ENCODE data around the gene PPP1R16B.
"Not testable (repeated sequence)": the region's sequence is repeated elsewhere in the genome, so short reads cannot be mapped to it uniquely, and the experiment has no call there.

Gene PPP1R16B

GRCh38 chr20:38790200-38791053 is 15.1 kb upstream of the PPP1R16B start:
- intact Hi-C loops (cut with DNase I) = no loop called here
- DNase-seq = peak in 1 of 10 donors; percentile 26

GRCh38 chr20:38791291-38791690 is 14.2 kb upstream of the PPP1R16B start:
- intact Hi-C loops (cut with DNase I) = no loop called here

GRCh38 chr20:38791940-38792339 is 13.6 kb upstream of the PPP1R16B start:
- no peak for DNase-seq
- intact Hi-C loops (cut with DNase I) = no loop called here

More at GRCh38 chr20:38791291-38791690, 14.2 kb upstream of the PPP1R16B start:
- DNase-seq = no peak

GRCh38 chr20:38794057-38794456 is 11.4 kb upstream of the PPP1R16B start:
- DNase-seq; intact Hi-C loops (cut with DNase I): not testable (repeated sequence)

DNA sequence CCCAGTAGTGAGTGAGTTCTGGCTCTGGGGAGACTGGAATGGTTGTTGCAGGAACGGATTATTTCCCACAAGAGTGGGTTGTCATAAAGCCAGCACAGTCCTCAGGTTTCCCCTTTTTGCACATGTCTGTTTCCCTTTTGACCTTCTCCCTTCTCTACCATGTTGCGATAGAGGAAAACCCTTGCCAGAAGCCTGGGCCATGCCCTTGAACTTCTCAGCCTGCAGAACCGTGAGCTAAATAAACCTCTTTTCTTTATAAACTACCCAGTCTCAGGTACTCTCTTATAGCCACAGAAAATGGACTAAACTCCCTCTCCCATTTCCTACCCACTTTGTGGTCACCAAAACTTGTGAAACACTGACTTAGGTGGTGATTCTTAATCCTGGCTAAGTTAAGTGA is 7.2 kb upstream of the PPP1R16B start:
- intact Hi-C loops (cut with DNase I) = no loop called here
- no peak for DNase-seq

GRCh38 chr20:38799203-38799602 is 6.3 kb upstream of the PPP1R16B start:
- intact Hi-C loops (cut with DNase I) = no loop called here

DNA sequence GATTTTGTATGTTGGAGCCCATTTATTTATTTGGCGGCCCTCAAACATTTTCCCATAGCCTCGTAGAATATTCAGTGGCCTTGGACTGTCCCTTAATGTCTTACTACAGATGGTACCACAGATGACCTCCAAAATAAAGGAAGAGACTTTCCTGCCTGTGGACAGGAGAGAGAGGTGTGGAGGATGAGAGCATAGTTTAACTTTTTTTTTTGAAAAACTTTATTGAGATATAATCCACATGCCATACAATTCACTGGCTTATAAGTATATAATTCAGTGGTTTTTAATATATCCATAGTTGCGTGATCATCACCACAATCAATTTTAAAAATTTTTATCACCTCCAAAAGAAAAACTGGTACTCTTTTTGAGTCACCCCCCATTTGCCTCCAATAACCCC is 4.6 kb upstream of the PPP1R16B start:
- no peak for DNase-seq
- intact Hi-C loops (cut with DNase I) = no loop called here

More at GRCh38 chr20:38799203-38799602, 6.3 kb upstream of the PPP1R16B start:
- DNase-seq = no peak

DNA sequence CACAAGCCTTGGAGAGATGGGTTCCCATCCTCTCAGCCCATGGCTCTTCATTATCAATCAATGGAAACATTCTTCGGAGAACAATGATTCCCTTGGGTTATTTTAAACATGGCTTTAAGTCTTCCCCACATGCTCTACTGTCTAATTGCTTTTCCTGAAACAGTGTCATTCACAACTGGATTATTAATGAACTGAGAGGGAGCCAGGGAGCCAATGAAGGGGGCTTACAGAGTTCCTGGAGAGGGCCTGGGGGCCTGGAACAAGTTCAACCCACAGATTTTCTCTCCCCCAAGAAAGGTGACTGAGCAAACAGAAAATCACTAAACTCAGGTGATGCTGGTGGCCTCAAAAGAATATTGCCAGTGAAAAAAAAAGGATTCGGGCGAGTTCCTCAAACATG is 1.3 kb upstream of the PPP1R16B start:
- intact Hi-C loops (cut with DNase I) = no loop called here
- DNase-seq = no peak

GRCh38 chr20:38804682-38805501 is 605 bp upstream of the PPP1R16B start:
- intact Hi-C loops (cut with DNase I) = loop anchor here (5.0 kb wide), 1 partner anchor 87 kb away; no protein-coding TSS in a partner anchor
- peak in 1 of 10 donors; percentile 27 for DNase-seq

DNA sequence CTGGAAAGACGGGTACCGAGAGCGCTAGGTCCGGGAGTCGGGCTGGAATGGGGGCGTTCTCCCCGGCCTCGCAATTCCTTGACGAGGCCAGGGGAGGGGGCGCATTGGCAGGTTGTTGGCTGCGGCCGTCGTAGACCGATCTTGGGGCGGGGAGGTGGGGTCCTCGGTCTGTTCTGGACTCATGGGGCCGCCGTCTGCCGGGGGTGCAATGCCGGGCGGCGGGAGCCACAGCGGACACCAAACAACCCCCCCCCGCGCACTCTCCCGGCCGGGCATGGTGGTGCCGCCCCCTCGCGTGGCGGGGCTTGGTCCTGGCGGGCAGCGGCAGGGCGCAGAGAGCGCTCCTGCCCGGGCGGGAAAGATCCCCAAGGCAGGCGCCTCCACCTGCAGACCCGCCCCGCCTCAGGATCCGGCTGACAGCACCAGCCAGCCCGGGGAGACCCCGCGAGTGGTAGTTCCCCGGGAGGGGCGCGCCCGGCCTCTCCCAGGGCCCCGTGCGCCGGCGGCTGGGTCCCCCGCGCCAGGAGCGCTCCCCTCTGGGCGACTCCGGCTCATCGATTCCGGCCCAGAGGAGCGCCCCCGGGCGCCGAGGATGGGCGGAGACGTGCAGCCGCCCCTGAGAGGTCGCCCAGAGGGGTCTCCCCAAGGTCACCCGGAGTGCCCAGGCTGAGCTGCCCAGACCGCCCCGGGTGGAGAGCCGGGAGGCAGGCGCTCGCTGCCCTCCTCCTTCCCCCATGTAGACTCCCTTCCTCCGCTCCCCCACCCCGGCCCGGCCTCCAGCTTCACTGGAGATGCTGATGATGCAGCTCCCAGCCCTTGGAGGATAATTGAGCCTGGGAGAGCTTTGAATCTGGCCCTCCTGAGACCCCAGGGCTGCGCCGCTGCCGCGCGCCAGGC is 709 bp downstream of the PPP1R16B start:
- intact Hi-C loops (cut with DNase I) = loop anchor here (5.0 kb wide), 1 partner anchor 86 kb away; no protein-coding TSS in a partner anchor
- DNase-seq = peak in 9 of 10 donors; percentile 28 to 92 (median 41)

- intact Hi-C loops (cut with DNase I) = loop anchor here (5.0 kb wide), 1 partner anchor 85 kb away; no protein-coding TSS in a partner anchor
- DNase-seq = peak in 8 of 10 donors; percentile 39 to 91 (median 48)
Measured at GRCh38 chr20:38806855-38807655, 1.6 kb downstream of the PPP1R16B start.

DNA sequence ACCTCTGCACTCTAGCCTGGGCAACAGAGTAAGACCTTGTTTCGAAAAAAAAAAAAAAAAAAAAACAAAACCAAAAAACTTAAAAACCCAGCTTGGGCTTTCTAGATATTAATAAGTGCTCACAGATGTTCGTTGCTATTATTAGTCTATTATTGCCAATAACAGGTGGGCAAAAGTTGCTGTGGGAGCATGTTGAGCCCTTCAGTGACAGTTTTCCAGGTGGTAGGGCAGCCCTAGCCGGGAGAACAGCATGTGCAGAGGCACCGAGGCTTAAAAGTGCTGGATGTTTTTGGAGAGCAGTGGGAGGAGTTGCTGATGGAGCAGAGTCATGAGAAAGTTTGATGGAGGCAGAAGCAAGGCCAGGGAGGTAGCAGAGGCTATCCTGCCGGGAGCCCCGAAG is 4.4 kb downstream of the PPP1R16B start:
- no peak for DNase-seq
- intact Hi-C loops (cut with DNase I) = loop anchor here (5.0 kb wide), 1 partner anchor 82 kb away; no protein-coding TSS in a partner anchor

DNA sequence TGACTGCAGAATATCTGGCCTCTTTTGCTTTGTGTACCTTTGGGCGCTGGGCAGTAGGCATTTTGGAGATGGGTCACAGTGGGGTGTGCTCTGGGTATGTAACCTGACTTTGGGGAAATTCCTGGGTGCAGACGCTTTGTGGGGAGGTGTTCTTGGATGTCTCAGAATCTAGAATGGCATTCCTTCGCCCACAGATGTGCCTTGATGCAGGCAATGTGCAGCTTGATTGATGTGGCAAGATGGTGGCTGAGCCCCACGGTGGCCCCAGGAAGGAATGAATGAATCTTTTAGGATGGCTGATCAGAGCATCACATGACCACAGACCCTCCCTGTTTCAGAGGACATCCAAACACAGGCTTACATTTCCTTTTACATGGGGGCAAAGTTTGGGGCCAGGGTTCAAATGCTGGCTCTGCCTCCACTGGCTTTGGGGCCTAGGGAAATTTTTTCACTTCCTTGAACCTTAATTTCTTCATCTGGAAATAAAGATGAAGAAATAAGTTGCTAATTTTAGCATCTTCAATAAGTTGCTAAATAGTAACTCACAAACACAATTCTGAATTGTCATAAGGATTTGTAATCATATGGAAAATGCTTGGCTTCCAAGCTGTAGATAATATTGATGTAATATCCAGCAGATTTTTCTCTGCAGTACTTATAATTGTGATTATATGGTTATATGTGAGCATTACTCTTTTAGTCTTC is 5.6 kb downstream of the PPP1R16B start:
- intact Hi-C loops (cut with DNase I) = no loop called here
- DNase-seq = no peak

DNA sequence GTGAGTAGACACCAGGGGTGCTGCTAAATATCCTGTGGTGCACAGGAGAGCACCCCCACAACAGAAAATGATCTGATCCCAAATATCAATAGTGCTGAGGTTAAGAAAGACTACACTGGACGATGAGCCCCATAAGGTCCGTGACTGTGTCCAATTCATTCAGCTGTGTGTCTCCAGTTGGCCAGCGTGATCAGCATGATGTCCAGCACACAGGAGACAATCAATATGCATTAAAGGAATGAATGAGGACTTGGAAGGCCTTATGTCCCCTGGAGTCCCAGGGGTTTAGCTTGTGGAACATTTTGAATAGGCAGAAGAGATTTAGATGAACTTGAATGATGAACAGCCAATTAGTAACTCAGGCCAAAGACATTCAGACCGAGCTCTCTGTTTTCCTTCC is 6.3 kb downstream of the PPP1R16B start:
- DNase-seq = no peak
- intact Hi-C loops (cut with DNase I) = no loop called here

DNA sequence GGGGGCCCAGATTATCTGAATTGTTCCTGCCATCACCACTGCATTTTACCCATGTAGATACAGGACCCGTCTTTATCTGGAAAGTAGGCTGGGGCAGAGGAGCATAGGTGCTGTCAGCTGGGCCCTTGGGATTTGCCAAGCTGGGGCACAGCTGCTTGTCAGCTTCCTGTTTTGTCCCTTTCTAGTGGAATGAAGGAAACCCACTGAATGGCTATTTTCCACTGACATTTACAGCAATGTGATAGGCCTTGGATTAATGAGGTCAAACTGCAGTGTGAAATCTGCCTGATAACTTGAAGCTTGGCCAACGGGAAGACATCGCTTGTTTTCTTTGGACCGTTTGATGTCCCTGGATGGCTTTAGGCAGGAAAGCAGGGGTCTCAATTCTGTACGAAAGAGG is 6.7 kb downstream of the PPP1R16B start:
- no peak for DNase-seq

DNA sequence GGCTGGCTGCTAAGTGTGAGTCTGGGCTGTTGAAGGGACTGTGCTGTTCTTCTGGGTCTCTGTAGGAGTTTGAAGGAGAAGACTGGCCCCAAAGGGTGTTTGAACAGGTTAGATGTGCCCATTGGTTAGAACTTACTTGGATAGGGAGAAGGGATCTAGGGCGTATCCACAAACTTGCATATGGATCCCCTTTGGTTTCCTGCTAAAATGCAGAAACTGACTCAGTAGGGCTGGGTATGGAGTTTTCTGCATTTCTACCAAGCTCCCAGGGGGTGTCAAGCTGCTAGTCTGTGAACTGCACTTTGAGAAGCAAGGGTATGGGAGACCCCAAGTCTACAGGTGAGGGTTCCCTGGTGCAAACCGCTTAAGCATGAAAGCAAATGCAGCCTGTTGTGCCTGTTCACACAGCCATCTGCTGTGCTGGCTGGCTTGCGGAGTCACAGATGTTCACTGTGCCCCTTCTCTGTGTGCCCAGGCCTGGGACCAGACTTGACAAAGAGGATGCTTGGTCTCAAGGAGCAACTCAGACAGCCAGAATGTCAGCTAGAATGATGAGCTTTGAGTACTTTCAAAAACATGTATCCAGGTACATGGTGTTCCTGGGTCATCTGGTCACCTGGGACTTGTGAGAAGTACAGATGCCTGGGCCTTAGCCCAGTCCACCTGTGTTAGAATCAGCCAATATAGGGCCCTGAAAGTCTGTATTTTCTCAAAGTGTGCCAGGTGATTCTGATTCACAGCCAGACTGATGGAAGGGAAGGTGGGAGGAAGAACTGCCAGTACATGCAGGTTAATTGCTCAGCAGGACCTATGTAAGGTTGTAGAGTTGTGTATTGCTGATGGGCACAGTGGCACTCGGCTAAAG is 7.4 kb downstream of the PPP1R16B start:
- no peak for DNase-seq
- intact Hi-C loops (cut with DNase I) = no loop called here

More for the DNA sequence above, 6.7 kb downstream of the PPP1R16B start:
- intact Hi-C loops (cut with DNase I) = no loop called here

DNA sequence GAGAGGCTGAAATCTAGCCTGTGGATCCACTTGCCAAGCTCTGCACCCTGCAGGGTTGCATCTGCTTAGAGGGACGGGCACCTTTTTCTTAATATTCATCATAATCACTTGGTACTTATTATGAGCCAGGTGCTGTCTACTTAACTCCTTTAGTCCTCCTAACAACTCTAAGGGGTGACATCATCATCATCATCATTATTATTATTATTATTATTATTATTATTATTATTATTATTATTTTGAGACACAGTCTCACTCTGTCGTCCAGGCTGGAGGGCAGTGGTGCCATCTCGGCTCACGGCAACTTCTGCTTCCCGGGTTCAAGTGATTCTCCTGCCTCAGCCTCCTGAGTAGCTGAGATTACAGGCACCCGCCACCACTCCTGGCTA is 8.1 kb downstream of the PPP1R16B start:
- DNase-seq; intact Hi-C loops (cut with DNase I): not testable (repeated sequence)

GRCh38 chr20:38815446-38815845 is 9.9 kb downstream of the PPP1R16B start:
- DNase-seq = no peak
- intact Hi-C loops (cut with DNase I) = no loop called here

All from posterior cingulate gyrus (tissue), 11 donors.